PC-3 (cell line): ENCODE data around the gene MAP7D1. TPM values are rescaled to one million over a fixed set of nuclear protein-coding genes. Genes with fewer than 3 reads are reported as not detected.

Source experiments
- ATAC-seq: fragments of 200-7000 bp; cut with Tn5 transposase; 2 replicates; pipeline ENCODE4 v1.9.1; 2020; ENCODE audit warnings: mild to moderate bottlenecking, moderate library complexity
- BruUV-seq: library from RNA; stranded (reverse); fragments of 400-500 nt; replicated peaks from 2 replicates; lab custom pipeline; 2021; lab: Mats Ljungman, UMichigan
- CTCF ChIA-PET: fragments of 300-600 bp; sonication (Branson Sonifier 250); formaldehyde crosslinking; loops from one replicate; lab custom pipeline; 2022; ENCODE audit warnings: antibody characterized with exemption; lab: Charles Lee
- POLR2A ChIA-PET: fragments of 300-600 bp; sonication (Branson Sonifier 250); formaldehyde crosslinking; loops from one replicate; lab custom pipeline; 2022; ENCODE audit warnings: antibody characterized with exemption; ENCODE audit not compliant: unreplicated experiment; lab: Charles Lee
- DNase-seq: peaks from one replicate; pipeline ENCODE4 v3.0.0-alpha.2; 2015
- H2AFZ ChIP-seq: fragments of 300-600 bp; sonication (generic); 2 replicates; pipeline ENCODE4 v1.6.0; 2016; ENCODE audit warnings: antibody characterized with exemption, low read length
- H3F3A ChIP-seq: fragments of 300-600 bp; sonication (generic); one replicate; pipeline ENCODE4 v1.6.0; 2017; ENCODE audit warnings: antibody characterized with exemption, low read length, control low read depth, mild to moderate bottlenecking; ENCODE audit not compliant: unreplicated experiment
- H3K27ac ChIP-seq: fragments of 300-600 bp; sonication (generic); 2 replicates; pipeline ENCODE4 v1.5.1; 2016; ENCODE audit warnings: mild to moderate bottlenecking, low read length
- H3K27me3 ChIP-seq: fragments of 300-600 bp; sonication (generic); 2 replicates; pipeline ENCODE4 v1.6.1; 2016; ENCODE audit warnings: low read length, mixed read lengths
- H3K36me3 ChIP-seq: fragments of 300-600 bp; sonication (generic); 2 replicates; pipeline ENCODE4 v1.6.1; 2016; ENCODE audit warnings: low read depth, mixed run types, low read length, mixed read lengths
- H3K4me1 ChIP-seq: fragments of 300-600 bp; sonication (generic); 2 replicates; pipeline ENCODE4 v1.5.1; 2016; ENCODE audit warnings: low read length; ENCODE audit not compliant: insufficient read depth
- H3K4me2 ChIP-seq: fragments of 300-600 bp; sonication (generic); 2 replicates; pipeline ENCODE4 v1.6.0; 2016; ENCODE audit warnings: low read length
- H3K4me3 ChIP-seq: fragments of 300-600 bp; sonication (generic); 2 replicates; pipeline ENCODE4 v1.5.1; 2016; ENCODE audit warnings: mild to moderate bottlenecking, low read length, mixed read lengths
- H3K79me2 ChIP-seq: fragments of 300-600 bp; sonication (generic); 2 replicates; pipeline ENCODE4 v1.6.1; 2017; ENCODE audit warnings: low read length, mixed read lengths
- H3K9ac ChIP-seq: fragments of 300-600 bp; sonication (generic); 2 replicates; pipeline ENCODE4 v1.6.0; 2016; ENCODE audit warnings: mild to moderate bottlenecking, low read length
- H3K9me2 ChIP-seq: fragments of 300-600 bp; sonication (generic); replicated peaks from 2 replicates; pipeline ENCODE4 v1.6.1; 2016; ENCODE audit warnings: mixed run types, low read length, mixed read lengths
- H3K9me3 ChIP-seq: fragments of 300-600 bp; sonication (generic); 2 replicates; pipeline ENCODE4 v1.6.1; 2016; ENCODE audit warnings: low read length, mixed read lengths
- H4K20me1 ChIP-seq: fragments of 300-600 bp; sonication (generic); 2 replicates; pipeline ENCODE4 v1.6.1; 2016; ENCODE audit warnings: low read length, mixed read lengths
- EZH2 ChIP-seq: fragments of 300-600 bp; sonication (generic); IDR thresholded peaks from one replicate; pipeline ENCODE4 v1.6.1; 2017; ENCODE audit warnings: antibody characterized with exemption, mild to moderate bottlenecking, low read length; ENCODE audit not compliant: unreplicated experiment
- EZH2phosphoT487 ChIP-seq: fragments of 300-600 bp; sonication (generic); IDR thresholded peaks from 2 replicates; pipeline ENCODE4 v1.6.1; 2018; ENCODE audit warnings: mild to moderate bottlenecking, antibody characterized with exemption, low read length, borderline replicate concordance
- intact Hi-C: fragments of 100-400 bp; cut with micrococcal nuclease; formaldehyde crosslinking; loops from 2 replicates; pipeline ENCODE4 v1.9.0; 2023
- total RNA-seq: library from RNA; depleted of rRNA; stranded (reverse); fragments of >200 nt; gene quantifications from 2 replicates; pipeline ENCODE4 v1.2.3, GENCODE V29; 2014
- TF ChIP-seq, protein P1 (sequence below): fragments of 300-600 bp; sonication (generic); conservative IDR thresholded peaks from 2 replicates; pipeline ENCODE4 v1.5.1; 2017; ENCODE audit warnings: antibody characterized with exemption, low read depth, mild to moderate bottlenecking, low read length

MAP7D1 gene
- total RNA-seq, 1 experiment from 2014 or later = 113 TPM

DNA sequence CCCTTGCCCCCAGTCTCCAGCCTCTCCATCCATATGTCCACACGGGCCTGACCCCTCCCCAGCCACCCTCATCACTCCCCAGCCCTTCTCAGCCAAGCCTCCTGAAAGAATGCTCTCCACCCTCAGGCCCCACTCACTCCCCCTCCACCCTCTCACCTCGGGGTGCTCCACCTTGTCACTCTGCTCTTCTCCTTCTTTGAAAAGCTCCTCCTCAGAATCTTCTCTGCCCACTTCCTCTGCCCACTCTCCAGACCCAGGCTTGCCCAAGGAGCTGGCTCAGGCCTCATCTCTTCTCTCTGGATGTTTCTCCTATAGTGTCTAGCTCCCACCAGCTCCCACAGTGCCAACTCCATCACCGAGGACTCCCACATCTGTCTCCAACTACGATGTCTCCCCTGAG is 44.8 kb upstream of the MAP7D1 start:
- DNase-seq (no peak), ATAC-seq (no peak)
- Histone ChIP-seq H3K4me2 (no peak overlapping the region), H3F3A (no peaks in the 10 kb centered on the region), H2AFZ (no peak overlapping the region), H3K27ac (no peak overlapping the region), H3K9me3 (no peaks in the 10 kb centered on the region), H3K27me3 (no peaks in the 10 kb centered on the region), H3K4me3 (no peak overlapping the region), H3K4me1 (peaks cover 14% of the 10 kb centered on the region), H3K9ac (no peak overlapping the region), H3K9me2 (no peaks in the 10 kb centered on the region), H3K79me2 (no peaks in the 10 kb centered on the region), H4K20me1 (no peaks in the 10 kb centered on the region), H3K36me3 (no peaks in the 10 kb centered on the region)
- ChIA-PET CTCF (no interaction called here), POLR2A (no interaction called here)
- TF ChIP-seq, protein P1, sequence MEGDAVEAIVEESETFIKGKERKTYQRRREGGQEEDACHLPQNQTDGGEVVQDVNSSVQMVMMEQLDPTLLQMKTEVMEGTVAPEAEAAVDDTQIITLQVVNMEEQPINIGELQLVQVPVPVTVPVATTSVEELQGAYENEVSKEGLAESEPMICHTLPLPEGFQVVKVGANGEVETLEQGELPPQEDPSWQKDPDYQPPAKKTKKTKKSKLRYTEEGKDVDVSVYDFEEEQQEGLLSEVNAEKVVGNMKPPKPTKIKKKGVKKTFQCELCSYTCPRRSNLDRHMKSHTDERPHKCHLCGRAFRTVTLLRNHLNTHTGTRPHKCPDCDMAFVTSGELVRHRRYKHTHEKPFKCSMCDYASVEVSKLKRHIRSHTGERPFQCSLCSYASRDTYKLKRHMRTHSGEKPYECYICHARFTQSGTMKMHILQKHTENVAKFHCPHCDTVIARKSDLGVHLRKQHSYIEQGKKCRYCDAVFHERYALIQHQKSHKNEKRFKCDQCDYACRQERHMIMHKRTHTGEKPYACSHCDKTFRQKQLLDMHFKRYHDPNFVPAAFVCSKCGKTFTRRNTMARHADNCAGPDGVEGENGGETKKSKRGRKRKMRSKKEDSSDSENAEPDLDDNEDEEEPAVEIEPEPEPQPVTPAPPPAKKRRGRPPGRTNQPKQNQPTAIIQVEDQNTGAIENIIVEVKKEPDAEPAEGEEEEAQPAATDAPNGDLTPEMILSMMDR = no peak
- no peak for TF ChIP-seq EZH2
- no peak for TF ChIP-seq EZH2phosphoT487
- BruUV-seq = no TSS peak
- intact Hi-C loops = no loop called here

DNA sequence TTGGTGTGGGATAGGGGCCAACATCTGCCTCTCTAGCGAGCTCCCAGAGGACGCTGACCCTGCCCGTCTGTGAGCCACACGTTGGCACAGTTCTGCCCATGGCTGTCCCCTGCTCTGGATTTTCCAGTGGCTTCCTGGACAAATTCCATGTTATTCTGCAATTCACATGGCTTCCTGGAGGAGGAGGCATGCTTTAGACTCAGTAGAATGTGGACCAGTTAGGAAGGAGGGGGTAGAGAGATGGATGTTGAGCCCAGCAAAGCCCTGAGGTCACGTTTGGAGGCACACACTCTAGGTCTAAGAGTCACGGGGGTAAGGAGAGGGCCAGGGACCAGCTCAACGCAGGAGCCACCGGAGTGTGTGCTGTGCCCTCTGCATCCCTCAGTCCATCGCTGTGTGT is 43.1 kb upstream of the MAP7D1 start:
- POLR2A ChIA-PET = no interaction called here

DNA sequence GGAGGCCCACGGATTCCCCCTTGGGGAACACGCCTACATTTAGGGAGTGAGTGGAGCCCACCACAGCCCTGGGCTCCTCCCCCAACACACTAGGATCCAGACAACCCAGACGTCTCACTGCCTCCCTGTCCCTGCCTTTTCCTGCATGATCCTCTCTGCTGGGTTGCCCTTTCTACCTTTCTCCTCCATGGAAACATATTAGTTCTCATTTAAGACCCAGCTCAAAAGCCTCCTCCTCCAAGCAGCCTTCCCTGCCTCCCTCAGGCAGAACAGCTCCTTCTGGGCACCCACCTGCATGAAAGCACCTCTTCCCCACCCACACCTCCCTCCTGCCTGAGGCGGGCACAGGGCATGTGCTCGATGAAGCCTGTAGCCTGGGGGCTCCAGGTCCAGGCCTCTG is 41.6 kb upstream of the MAP7D1 start:
- Histone ChIP-seq H3F3A (no peaks in the 10 kb centered on the region), H4K20me1 (no peaks in the 10 kb centered on the region), H3K27ac (no peak overlapping the region), H3K4me2 (no peak overlapping the region), H3K27me3 (no peaks in the 10 kb centered on the region), H3K4me3 (no peak overlapping the region), H3K79me2 (no peaks in the 10 kb centered on the region), H3K9me2 (no peaks in the 10 kb centered on the region), H3K9ac (no peak overlapping the region), H3K9me3 (no peaks in the 10 kb centered on the region), H2AFZ (no peak overlapping the region), H3K4me1 (peaks cover 2% of the 10 kb centered on the region), H3K36me3 (no peaks in the 10 kb centered on the region)
- TF ChIP-seq EZH2phosphoT487 = no peak
- TF ChIP-seq, protein P1 = no peak
- TF ChIP-seq EZH2 = no peak
- BruUV-seq = no TSS peak
- CTCF ChIA-PET = no interaction called here
- intact Hi-C loops = no loop called here
- POLR2A ChIA-PET = no interaction called here
- no peak for DNase-seq
- ATAC-seq = no peak

More for the DNA sequence above, 43.1 kb upstream of the MAP7D1 start:
- no peak overlapping the region for H3K27ac ChIP-seq
- intact Hi-C loops = no loop called here
- no TSS peak for BruUV-seq
- no peak overlapping the region for H3K4me3 ChIP-seq
- no peaks in the 10 kb centered on the region for H3K36me3 ChIP-seq
- H3K9me3 ChIP-seq = no peaks in the 10 kb centered on the region
- H2AFZ ChIP-seq = no peak overlapping the region
- DNase-seq = no peak
- no peak overlapping the region for H3K9ac ChIP-seq
- CTCF ChIA-PET = no interaction called here
- TF ChIP-seq, protein P1 = no peak
- TF ChIP-seq EZH2 (no peak), EZH2phosphoT487 (no peak)
- H3K9me2 ChIP-seq = no peaks in the 10 kb centered on the region
- H3K27me3 ChIP-seq = no peaks in the 10 kb centered on the region
- H3K4me2 ChIP-seq = no peak overlapping the region
- H3K79me2 ChIP-seq = no peaks in the 10 kb centered on the region
- no peak for ATAC-seq
- peaks cover 14% of the 10 kb centered on the region for H3K4me1 ChIP-seq
- H3F3A ChIP-seq = no peaks in the 10 kb centered on the region
- H4K20me1 ChIP-seq = no peaks in the 10 kb centered on the region
